B cell (primary cell): ENCODE measurements around the gene KCNK1.

Experiments used
- EZH2 ChIP-seq: IDR thresholded peaks from 2 replicates; pipeline ENCODE4 v1.6.1; 2012; ENCODE audit warnings: borderline replicate concordance, low read depth, mild to moderate bottlenecking, moderate library complexity, low read length; ENCODE audit not compliant: insufficient read depth, poor library complexity, severe bottlenecking
- TF ChIP-seq, protein P1 (sequence below): fragments of 200-600 bp; IDR thresholded peaks from one replicate; pipeline ENCODE4 v1.8.0; 2022; ENCODE audit warnings: antibody characterized with exemption, mild to moderate bottlenecking

DNA sequence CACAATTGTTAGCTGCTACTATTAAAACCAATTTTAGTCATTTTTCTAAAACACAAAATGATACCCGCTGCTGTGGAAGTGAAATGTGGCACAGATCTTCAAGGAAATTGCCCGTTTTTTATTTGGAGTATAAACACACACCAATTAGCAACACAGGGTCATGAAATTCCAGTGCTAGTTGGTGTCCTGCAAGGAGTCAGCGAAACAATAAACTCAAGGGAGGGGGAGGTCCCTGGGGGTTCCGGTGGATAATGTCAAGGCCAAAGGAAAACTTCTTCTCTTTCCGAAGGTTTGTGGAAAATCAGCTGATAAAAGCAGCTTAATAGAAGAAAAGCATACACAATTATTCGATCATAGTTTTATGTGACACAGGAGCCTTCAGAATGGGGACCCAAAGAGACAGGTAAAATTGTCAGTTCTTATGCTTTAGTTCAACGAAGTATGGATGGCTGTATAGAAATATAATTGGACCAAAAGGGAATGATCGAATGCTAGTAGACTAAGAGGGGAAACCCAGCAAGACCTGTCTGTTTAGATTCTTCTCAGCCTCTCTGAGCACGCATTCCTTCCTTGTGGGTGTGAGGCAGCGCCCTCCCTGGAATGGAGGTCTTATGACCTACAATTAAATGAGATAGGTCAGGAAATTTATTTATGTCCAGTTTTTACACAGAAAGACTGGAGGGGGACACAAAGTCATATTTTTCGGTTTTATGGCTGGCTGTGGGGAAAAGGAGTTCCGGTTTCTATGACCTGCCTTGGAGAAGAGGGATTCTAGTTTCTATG, 65.9 kb downstream of the KCNK1 start:
- TF ChIP-seq, protein P1, sequence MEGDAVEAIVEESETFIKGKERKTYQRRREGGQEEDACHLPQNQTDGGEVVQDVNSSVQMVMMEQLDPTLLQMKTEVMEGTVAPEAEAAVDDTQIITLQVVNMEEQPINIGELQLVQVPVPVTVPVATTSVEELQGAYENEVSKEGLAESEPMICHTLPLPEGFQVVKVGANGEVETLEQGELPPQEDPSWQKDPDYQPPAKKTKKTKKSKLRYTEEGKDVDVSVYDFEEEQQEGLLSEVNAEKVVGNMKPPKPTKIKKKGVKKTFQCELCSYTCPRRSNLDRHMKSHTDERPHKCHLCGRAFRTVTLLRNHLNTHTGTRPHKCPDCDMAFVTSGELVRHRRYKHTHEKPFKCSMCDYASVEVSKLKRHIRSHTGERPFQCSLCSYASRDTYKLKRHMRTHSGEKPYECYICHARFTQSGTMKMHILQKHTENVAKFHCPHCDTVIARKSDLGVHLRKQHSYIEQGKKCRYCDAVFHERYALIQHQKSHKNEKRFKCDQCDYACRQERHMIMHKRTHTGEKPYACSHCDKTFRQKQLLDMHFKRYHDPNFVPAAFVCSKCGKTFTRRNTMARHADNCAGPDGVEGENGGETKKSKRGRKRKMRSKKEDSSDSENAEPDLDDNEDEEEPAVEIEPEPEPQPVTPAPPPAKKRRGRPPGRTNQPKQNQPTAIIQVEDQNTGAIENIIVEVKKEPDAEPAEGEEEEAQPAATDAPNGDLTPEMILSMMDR = no peak
- TF ChIP-seq EZH2 = no peak
